GM21367 (cell line): ENCODE results near the gene CCDC138.
"Not testable (repeated sequence)": the region's sequence is repeated elsewhere in the genome, so short reads cannot be mapped to it uniquely, and the experiment has no call there.

Experiments
- ATAC-seq: cut with Tn5 transposase; IDR thresholded peaks from one replicate; pipeline ENCODE4 v1.9.1; 2021; ENCODE audit not compliant: unreplicated experiment

CCDC138 gene

DNA sequence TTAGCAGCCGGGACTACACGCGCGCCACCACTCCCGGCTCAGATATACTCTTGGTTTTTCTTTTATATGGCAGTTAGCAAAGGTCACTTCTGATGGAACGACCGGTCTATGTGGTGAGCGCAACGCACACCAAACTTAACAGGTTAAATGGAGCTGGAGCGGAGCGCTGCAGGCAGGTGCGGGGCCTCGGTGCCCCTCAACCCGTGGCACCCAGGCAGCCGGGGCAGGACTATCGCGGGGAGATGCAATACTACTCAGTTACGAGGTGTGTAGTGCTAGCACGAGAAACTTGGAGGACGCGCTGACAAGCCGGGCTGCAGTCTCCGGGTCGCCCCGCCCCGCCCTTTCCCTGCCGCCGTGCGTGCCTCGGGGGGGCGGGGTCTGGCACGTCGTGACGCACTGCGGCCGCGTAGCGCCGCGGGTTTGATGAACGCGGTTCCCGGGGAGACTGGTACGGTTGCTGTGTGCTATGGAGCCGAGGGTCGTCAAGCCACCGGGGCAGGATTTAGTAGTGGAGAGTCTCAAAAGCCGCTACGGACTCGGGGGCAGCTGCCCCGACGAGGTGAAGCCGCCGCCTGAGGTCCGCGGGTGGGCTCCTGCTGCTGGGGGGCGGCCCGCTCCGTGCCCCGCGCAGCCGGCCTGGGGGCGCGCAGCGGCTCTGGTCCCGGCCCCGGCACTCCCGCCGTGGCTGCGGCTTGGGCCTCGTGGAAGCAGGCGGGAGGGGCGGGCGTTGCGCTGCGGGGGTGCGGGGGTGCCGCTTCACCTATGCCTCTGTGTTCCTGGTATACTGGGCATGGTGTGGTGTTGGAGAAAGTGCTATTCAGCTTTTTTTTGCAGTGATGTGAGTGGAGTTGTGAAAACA, at the start of gene CCDC138:
TSS of gene CCDC138 (plus strand) at position 418 of the 862 bp plus-strand sequence. CDS start at position 470, 52 bp downstream.
- peak; percentile 90 for ATAC-seq

DNA sequence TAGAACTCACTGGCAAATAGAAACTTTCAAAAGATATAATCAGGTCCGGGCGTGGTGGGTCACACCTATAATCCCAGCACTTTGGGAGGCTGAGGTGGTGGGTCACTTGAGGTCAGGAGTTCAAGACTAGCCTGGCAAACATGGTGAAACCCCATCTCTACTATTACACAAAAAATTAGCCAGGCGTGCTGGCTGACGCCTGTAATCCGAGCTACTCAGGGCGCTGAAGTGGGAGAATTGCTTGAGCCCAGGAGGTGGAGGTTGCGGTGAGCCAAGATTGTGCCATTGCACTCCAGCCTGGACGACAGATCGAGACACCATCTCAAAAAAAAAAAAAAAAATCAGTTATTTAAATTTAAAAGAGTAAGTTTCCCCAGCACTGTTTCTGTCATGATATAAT, 28.6 kb upstream of the CCDC138 start:
- ATAC-seq = not testable (repeated sequence)

GRCh38 chr2:108762618-108763017, 24.0 kb upstream of the CCDC138 start:
- not testable (repeated sequence) for ATAC-seq

DNA sequence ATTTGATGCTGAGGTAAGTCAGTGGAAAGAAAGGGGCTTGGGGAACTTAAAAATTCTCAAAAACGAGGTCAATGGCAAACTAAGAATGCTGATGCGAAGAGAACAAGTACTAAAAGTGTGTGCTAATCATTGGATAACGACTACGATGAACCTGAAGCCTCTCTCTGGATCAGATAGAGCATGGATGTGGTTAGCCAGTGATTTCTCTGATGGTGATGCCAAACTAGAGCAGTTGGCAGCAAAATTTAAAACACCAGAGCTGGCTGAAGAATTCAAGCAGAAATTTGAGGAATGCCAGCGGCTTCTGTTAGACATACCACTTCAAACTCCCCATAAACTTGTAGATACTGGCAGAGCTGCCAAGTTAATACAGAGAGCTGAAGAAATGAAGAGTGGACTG, 19.9 kb upstream of the CCDC138 start:
- ATAC-seq = not testable (repeated sequence)

GRCh38 chr2:108767859-108768258, 18.7 kb upstream of the CCDC138 start:
- ATAC-seq = not testable (repeated sequence)

DNA sequence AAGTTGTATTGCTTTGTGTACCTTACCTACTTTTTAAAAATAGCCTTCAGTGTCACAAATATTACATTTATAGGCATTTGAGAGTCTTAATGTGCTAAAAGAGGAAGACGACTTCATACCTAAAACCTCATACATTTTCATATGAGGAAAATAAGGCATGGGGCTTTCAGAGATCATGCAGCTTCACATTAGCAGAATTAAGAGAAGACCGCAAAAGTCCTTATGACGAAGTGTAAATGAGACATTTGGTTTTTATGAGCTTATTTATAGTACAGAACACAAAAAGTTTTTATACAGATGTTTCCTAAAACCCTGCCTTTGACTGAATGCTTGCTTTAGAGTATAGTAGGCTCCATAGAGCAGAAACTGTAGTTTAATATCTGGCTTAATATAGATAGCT, 10.1 kb upstream of the CCDC138 start:
- peak; percentile 68 for ATAC-seq

- ATAC-seq = no peak
These were observed 7.7 kb upstream of the CCDC138 start for GRCh38 chr2:108778857-108779256.

GRCh38 chr2:108786008-108786353, 590 bp upstream of the CCDC138 start:
- no peak for ATAC-seq

DNA sequence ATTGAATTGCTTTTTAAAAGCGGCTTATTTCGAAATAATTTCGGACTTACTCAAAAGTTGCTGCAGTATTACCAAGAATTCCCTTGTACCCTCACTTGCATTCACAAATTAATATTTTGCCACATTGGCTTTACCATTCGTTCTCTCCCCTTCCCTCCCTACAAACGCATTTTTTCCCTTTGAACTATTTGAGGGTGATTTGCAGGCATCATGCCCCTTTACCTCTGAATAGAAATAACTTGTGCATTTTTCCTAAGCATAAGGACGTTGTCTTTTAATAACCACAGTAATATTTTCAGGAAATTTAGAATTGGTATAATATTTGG, 608 bp downstream of the CCDC138 start:
- no peak for ATAC-seq

- ATAC-seq = no peak
These were observed 16.6 kb downstream of the CCDC138 start for GRCh38 chr2:108803045-108803736.

DNA sequence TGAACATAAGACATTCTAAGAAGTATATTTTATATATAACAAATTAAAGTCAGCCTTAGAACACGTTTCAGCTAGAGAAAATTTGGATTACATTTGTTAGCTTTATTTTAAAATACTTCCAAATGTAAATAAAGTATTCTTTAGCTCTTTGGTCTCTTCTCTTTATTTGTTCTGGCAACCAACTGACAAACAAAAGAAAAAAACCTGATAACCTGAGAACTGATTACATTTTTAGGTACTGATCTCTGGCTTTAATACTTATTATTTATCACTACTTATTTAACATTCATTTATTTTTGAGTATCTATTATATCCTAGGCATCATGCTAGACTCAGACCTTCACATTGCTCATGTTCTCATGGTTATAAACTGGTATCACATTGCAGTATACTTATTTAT, 18.5 kb downstream of the CCDC138 start:
- ATAC-seq = no peak

DNA sequence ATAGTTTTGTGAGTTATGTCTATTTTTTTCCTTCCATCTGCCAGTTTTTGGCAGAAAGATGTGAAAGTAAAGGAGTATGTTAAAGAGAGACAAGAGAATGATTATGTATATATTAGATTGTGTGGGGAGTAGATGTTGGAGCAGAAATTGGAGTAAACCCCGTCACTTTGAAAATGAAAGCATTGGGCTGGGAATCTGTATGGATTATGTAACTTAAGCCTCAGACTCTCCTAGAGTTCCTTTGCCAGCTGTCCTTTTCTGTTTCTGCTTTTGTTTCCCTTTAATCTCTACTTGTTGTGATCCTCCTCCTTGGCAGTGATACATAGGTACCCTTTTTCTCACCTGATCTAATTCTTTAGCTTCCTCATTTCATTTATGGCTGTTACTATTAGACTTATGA, 19.2 kb downstream of the CCDC138 start:
- ATAC-seq = no peak

DNA sequence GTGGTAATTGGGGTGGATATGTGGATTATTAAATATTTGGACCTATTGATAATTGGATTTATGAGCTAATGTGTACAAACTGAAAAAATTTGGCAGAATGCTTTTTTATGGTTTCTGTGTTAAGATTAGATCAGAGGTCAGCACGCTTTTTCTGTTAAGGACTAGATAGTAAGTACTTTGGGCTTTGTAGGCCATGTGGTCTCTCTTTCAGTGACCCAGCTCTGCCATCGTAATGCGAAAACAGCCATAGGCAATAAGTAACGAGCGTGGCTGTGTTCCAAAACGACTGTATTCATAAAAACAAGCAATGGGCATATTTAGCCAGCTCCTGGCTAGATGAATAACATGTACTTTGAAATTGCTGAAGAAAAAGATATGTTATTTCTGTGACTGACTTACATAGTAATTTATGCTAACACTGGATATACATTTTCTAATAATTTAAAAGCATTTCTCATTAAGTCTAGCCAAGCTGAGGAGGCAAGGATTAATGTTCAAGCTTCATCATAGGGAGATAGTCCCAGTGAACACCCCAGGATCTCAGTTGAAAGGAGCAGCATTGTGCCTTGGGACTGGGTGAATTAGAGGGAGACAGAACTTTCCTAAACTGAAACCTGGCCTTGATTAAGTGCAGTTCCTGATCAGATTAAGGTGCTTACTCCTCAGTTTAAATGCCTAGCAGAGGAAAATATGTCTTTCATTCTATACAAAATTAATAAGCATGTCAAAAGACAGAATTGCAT, 20.0 kb downstream of the CCDC138 start:
- ATAC-seq = no peak

- no peak for ATAC-seq
These were observed 23.4 kb downstream of the CCDC138 start for GRCh38 chr2:108809936-108810335.

GRCh38 chr2:108810993-108811957, 24.7 kb downstream of the CCDC138 start:
- no peak for ATAC-seq

- ATAC-seq = no peak
These were observed 27.2 kb downstream of the CCDC138 start for GRCh38 chr2:108813732-108814131.

- no peak for ATAC-seq
These were observed 33.9 kb downstream of the CCDC138 start for GRCh38 chr2:108820482-108820881.

DNA sequence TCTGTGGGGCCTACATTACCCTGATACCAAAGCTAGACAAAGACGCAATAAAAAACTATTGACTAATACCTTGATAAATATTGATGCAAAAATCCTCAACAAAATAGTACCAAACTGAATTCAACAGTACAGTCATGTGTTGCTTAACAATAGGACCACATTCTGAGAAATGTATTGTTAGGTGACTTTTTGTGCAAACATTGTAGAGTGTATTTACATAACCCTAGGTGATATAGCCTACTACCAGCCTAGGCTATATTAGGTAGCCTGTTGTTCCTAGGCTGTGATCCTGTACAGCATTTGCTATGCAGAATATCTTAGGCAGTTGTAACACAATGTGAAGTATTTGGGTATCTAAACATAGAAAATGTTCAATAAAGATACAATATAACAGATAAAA, 36.7 kb downstream of the CCDC138 start:
- no peak for ATAC-seq

GRCh38 chr2:108824316-108825070, 37.9 kb downstream of the CCDC138 start:
- ATAC-seq = no peak

- no peak for ATAC-seq
These were observed 38.7 kb downstream of the CCDC138 start for GRCh38 chr2:108825254-108825653.
